A549 treated with AZD9567 at 1 μM for 4 hours (cell line): Measurements from ENCODE around the gene HEPN1. TPM values are rescaled to one million over a fixed set of nuclear protein-coding genes. Genes with fewer than 3 reads are reported as not detected.

Source experiments
- total RNA-seq: library from RNA; stranded (reverse); fragments of 200-300 nt; extraction: Qiagen RNA extraction; gene quantifications from 5 replicates; pipeline ENCODE4 v1.2.3, GENCODE V29; 2022; ENCODE audit not compliant: insufficient read depth

Gene HEPN1
- not detected in 5 replicates for total RNA-seq

DNA sequence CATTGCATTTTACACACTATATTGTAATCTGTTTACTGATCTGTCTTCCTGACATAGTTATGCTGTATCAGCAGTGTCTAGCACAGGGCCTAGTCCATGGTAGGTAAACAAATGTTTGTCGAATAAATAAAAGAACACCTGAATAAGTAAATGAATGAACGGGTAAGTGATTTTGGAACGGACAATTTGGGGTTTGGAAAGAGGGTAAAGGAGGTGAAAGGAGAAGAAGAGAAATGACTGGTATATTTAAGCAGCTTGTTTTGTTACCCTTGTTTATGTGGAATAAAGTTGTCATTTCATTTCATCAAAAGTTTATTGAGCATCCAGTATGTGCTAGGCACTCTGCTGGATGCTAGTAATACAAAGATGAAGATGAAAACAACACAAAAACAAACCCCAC, at the start of gene HEPN1:
Gene HEPN1 (plus strand): TSS at position 301 of the 400 bp plus-strand sequence.

DNA sequence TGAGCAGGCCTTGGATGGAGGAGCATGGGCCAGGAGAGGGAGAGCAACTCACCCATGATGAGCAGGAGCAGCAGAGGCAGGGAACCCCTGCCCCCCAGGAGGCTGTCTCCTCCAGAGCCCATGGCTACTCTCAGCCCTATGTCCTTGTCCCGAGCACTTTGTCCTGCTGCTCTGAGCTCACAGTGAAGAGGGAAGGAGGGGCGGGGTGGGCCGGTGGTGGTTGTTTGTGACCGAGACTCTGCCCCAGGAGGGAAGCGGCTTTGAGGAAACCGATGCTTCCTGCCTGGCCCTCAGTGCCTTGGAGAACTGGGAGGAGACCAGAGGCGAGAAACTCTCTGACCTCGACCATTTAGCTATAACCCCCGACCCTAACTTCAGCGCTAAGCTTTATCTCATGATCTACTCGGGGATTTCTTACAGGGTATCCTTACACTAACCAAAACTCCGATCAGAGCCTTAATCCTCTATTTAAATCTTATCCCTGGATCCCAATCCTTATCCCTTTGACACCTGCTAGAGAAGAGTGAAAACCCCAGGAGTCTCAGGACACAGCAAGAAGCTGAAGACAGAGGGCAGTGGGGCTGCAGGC, 21.3 kb upstream of the HEPN1 start, which contains the start of gene ROBO4:
Gene ROBO4 (minus strand): TSS at position 192 of the 589 bp plus-strand sequence. CDS start 70 bp downstream, at position 122.

GRCh38 chr11:124935548-124936514, 16.8 kb downstream of the HEPN1 start, which contains the start of gene HEPACAM:
TSS of gene HEPACAM (minus strand) at chr11:124936047. CDS start at chr11:124936006, 41 bp downstream.

DNA sequence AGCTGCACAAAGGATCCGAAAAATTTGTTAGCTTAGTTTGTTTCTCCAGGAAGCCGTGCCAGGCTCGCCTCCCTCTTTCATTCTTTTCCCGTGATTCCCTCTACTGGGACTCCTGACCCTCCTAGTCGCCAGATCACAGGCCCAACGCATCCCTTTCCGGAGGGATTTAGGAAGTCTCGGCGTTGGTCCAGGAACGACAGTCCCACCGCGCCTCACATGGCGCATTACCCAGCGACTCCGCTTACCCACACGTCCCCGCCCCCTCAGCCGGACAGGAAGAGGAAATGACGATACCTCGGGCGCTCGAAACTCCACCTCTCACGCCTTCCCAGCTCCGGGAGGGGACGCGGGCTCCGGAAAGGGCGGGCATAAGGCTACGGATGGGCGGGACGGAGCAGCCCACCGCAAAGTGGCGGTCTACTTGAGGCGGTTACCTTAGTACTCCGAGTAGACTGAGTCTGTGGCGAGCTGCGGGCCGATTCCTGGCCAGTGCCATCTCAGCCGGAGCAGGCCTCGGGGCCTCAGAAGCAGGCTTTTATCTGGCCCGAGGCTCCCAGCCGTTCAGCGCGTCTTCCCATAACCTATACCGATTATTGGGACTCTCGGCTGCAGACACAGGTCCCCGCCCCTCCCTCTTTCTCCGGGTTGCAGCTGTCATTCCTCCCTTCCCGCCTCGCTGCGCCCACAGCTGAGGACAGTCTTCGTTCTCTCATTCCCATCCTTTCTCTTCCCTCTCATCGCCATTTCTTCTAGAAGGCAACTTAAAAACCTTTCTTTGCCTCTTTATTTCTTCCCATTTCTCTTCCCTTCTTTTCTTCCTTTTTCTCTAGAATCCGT, 34.9 kb downstream of the HEPN1 start, which contains the start of gene CCDC15:
Gene CCDC15 (plus strand): TSS at position 450 of the 837 bp plus-strand sequence. CDS start 531 bp downstream, outside the sequence.

Other genes with a start within 250 kb of the HEPN1 start
- 14.9 to 22.7 TPM (median 15.6 TPM) in 5 replicates for gene SIAE, start 245.5 kb upstream of the HEPN1 start, total RNA-seq
- gene SPA17, start 245.3 kb upstream of the HEPN1 start, total RNA-seq = 16.9 to 38.2 TPM (median 17.8 TPM) in 5 replicates
- 4.0 to 11.9 TPM (median 10.6 TPM) in 5 replicates for gene NRGN, start 179.3 kb upstream of the HEPN1 start, total RNA-seq
- gene VSIG2, start 167.0 kb upstream of the HEPN1 start, total RNA-seq = not detected in 5 replicates
- gene ESAM, start 157.0 kb upstream of the HEPN1 start, total RNA-seq = 7.0 to 13.5 TPM (median 11.6 TPM) in 5 replicates
- gene MSANTD2, start 118.8 kb upstream of the HEPN1 start, total RNA-seq = 5.6 to 6.5 TPM (median 6.2 TPM) in 5 replicates
- gene ROBO3, start 53.8 kb upstream of the HEPN1 start, total RNA-seq = 2.0 to 3.0 TPM (median 2.9 TPM) in 5 replicates
- not detected in 5 replicates for gene ROBO4, start 21.4 kb upstream of the HEPN1 start, total RNA-seq
- gene HEPACAM, start 16.8 kb downstream of the HEPN1 start, total RNA-seq = not detected in 5 replicates
- 0.49 to 0.66 TPM (median 0.55 TPM) in 5 replicates for gene CCDC15, start 35.0 kb downstream of the HEPN1 start, total RNA-seq
- 0.08 to 0.13 TPM (median 0.10 TPM) in 4 of 5 replicates, not detected in the other for gene SLC37A2, start 144.1 kb downstream of the HEPN1 start, total RNA-seq
- 15.5 to 23.3 TPM (median 20.7 TPM) in 5 replicates for gene TMEM218, start 192.4 kb downstream of the HEPN1 start, total RNA-seq
- 0.03 TPM in 1 of 5 replicates, not detected in the others for gene PKNOX2, start 245.5 kb downstream of the HEPN1 start, total RNA-seq